Vagina (tissue), 2 donors: Measurements from ENCODE around the gene TMEM232.

Experiments used
- CTCF ChIP-seq, 3 experiments: fragments of 450-650 bp in 2 of 3; fragments of 200-600 bp in 1 of 3; sonication (generic) in 1 of 3; IDR thresholded peaks; one replicate each; pipeline ENCODE4 v1.5.1; 2017 to 2019; ENCODE audit warnings: antibody characterized with exemption in 3 of 3, mild to moderate bottlenecking in 2 of 3, moderate library complexity in 2 of 3
- POLR2A ChIP-seq, 2 donors: fragments of 450-650 bp; IDR thresholded peaks; one replicate each; pipeline ENCODE4 v1.6.1; 2017; ENCODE audit warnings: antibody characterized with exemption in 2 of 2, mild to moderate bottlenecking in 2 of 2, moderate library complexity in 2 of 2

DNA sequence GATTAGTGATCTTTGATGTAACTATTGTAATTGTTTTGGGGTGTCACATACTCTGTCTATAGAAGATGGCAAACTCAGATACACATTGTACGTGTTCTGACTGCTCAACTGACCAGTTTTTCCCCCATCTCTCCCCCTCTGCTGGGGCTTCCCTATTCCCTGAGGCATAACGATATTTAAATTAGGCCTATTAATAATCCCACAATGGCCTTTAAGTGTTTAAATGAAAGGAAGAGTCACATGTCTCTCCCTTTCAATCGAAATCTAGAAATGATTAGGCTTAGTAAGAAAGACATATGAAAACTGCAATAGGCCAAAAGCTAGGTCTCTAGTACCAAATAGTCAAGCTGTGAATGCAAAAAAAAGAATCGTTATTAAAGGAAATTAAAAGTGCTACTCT, 265.6 kb downstream of the TMEM232 start:
- no peak for TF ChIP-seq CTCF (IDR thresholded peaks at IDR 0.05)
- TF ChIP-seq POLR2A (IDR thresholded peaks at IDR 0.05): no peak
